Middle frontal gyrus (tissue), 1 donor: ENCODE results near the gene SLC24A5.
A peak's percentile ranks its signal among the peaks of the same experiment; 100 is the strongest.

Experiments
- DNase-seq: peaks from one replicate; pipeline ENCODE4 v3.0.0-alpha.2; 2015; ENCODE audit warnings: low spot score; ENCODE audit errors: extremely low spot score

Gene SLC24A5

GRCh38 chr15:48120745-48121144, at the start of gene SLC24A5:
Gene SLC24A5, plus strand, starts transcription at chr15:48120990. Its CDS starts 55 bp downstream, at chr15:48121045.
- no peak for DNase-seq

GRCh38 chr15:48072941-48073340, 47.8 kb upstream of the SLC24A5 start:
- no peak for DNase-seq

GRCh38 chr15:48073881-48074280, 46.9 kb upstream of the SLC24A5 start:
- no peak for DNase-seq

GRCh38 chr15:48076454-48076853, 44.3 kb upstream of the SLC24A5 start:
- DNase-seq = no peak

- DNase-seq = no peak
These were observed 43.1 kb upstream of the SLC24A5 start for GRCh38 chr15:48077616-48078184.

GRCh38 chr15:48084759-48085590, 35.8 kb upstream of the SLC24A5 start:
- no peak for DNase-seq

- DNase-seq = no peak
These were observed 35.2 kb upstream of the SLC24A5 start for GRCh38 chr15:48085591-48085930.

GRCh38 chr15:48086133-48086532, 34.7 kb upstream of the SLC24A5 start:
- no peak for DNase-seq

- no peak for DNase-seq
These were observed 34.2 kb upstream of the SLC24A5 start for GRCh38 chr15:48086576-48086975.

- DNase-seq = no peak
These were observed 32.9 kb upstream of the SLC24A5 start for GRCh38 chr15:48087844-48088243.

- DNase-seq = no peak
These were observed 31.1 kb upstream of the SLC24A5 start for GRCh38 chr15:48089702-48090101.

- DNase-seq = no peak
These were observed 30.7 kb upstream of the SLC24A5 start for GRCh38 chr15:48090115-48090514.

- DNase-seq = no peak
These were observed 30.1 kb upstream of the SLC24A5 start for GRCh38 chr15:48090666-48091065.

GRCh38 chr15:48091522-48091921, 29.3 kb upstream of the SLC24A5 start:
- DNase-seq = no peak

GRCh38 chr15:48096355-48096786, 24.4 kb upstream of the SLC24A5 start:
- DNase-seq = no peak

- peak; percentile 6 for DNase-seq
These were observed 24.0 kb upstream of the SLC24A5 start for GRCh38 chr15:48096813-48097212.

- DNase-seq = no peak
These were observed 23.5 kb upstream of the SLC24A5 start for GRCh38 chr15:48097264-48097663.

GRCh38 chr15:48101376-48101961, 19.3 kb upstream of the SLC24A5 start:
- no peak for DNase-seq

- no peak for DNase-seq
These were observed 18.6 kb upstream of the SLC24A5 start for GRCh38 chr15:48102167-48102566.

GRCh38 chr15:48103647-48104046, 17.1 kb upstream of the SLC24A5 start:
- no peak for DNase-seq

GRCh38 chr15:48105936-48106335, 14.9 kb upstream of the SLC24A5 start:
- no peak for DNase-seq

- no peak for DNase-seq
These were observed 11.6 kb upstream of the SLC24A5 start for GRCh38 chr15:48109212-48109611.
